Lower leg skin (tissue), 3 donors: ENCODE measurements around the gene APP.

Experiments
- POLR2A ChIP-seq, 2 donors: fragments of 450-650 bp; IDR thresholded peaks; one replicate each; pipeline ENCODE4 v1.6.1; 2016 to 2017; ENCODE audit warnings: antibody characterized with exemption in 2 of 2, mild to moderate bottlenecking in 1 of 2, moderate library complexity in 1 of 2
- TF ChIP-seq, protein P1 (sequence below), 3 donors: fragments of 450-650 bp; IDR thresholded peaks; one replicate each; pipeline ENCODE4 v1.5.1; 2016; ENCODE audit warnings: antibody characterized with exemption in 3 of 3, mild to moderate bottlenecking in 3 of 3, moderate library complexity in 2 of 3

DNA sequence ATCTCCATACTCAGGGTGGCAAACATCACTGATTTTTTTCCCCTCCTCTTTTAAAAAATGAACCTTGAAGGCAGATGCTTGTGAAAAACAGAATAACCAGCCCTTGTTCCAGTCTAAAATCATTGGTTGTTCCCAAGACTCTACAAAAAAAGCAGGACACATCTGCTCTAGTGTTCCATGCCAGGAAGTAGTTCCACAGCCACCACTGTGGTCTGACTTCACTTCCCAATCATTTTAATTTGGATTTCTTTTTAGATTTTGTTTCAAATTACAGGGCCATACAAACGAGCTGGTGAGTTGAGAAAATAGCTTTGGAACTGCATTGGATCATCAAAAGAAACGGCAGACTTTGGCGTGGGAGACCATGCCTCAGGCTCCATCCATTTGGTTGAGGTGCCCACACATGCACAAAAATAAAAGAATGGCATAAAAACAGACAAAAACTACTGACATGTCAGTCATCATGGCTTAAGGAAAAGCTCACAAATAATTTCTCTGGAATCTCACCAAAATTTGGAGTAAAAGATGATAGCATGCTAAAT is 225.8 kb downstream of the APP start:
- TF ChIP-seq, protein P1, sequence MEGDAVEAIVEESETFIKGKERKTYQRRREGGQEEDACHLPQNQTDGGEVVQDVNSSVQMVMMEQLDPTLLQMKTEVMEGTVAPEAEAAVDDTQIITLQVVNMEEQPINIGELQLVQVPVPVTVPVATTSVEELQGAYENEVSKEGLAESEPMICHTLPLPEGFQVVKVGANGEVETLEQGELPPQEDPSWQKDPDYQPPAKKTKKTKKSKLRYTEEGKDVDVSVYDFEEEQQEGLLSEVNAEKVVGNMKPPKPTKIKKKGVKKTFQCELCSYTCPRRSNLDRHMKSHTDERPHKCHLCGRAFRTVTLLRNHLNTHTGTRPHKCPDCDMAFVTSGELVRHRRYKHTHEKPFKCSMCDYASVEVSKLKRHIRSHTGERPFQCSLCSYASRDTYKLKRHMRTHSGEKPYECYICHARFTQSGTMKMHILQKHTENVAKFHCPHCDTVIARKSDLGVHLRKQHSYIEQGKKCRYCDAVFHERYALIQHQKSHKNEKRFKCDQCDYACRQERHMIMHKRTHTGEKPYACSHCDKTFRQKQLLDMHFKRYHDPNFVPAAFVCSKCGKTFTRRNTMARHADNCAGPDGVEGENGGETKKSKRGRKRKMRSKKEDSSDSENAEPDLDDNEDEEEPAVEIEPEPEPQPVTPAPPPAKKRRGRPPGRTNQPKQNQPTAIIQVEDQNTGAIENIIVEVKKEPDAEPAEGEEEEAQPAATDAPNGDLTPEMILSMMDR (IDR thresholded peaks at IDR 0.05) = no peak
- TF ChIP-seq POLR2A (IDR thresholded peaks at IDR 0.05) = no peak
